Suppressor macrophage treated with lipopolysaccharide for 1 hour (primary cell): Measurements from ENCODE around the gene TMED1.
A peak's percentile ranks its signal among the peaks of the same experiment; 100 is the strongest.
"Not testable (repeated sequence)": the region's sequence is repeated elsewhere in the genome, so short reads cannot be mapped to it uniquely, and the experiment has no call there.

Experiments used
- DNase-seq, 3 donors: peaks; one replicate each; pipeline ENCODE4 v3.0.0-alpha.2; 2020 to 2022

Gene TMED1, protein sequence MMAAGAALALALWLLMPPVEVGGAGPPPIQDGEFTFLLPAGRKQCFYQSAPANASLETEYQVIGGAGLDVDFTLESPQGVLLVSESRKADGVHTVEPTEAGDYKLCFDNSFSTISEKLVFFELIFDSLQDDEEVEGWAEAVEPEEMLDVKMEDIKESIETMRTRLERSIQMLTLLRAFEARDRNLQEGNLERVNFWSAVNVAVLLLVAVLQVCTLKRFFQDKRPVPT

DNA sequence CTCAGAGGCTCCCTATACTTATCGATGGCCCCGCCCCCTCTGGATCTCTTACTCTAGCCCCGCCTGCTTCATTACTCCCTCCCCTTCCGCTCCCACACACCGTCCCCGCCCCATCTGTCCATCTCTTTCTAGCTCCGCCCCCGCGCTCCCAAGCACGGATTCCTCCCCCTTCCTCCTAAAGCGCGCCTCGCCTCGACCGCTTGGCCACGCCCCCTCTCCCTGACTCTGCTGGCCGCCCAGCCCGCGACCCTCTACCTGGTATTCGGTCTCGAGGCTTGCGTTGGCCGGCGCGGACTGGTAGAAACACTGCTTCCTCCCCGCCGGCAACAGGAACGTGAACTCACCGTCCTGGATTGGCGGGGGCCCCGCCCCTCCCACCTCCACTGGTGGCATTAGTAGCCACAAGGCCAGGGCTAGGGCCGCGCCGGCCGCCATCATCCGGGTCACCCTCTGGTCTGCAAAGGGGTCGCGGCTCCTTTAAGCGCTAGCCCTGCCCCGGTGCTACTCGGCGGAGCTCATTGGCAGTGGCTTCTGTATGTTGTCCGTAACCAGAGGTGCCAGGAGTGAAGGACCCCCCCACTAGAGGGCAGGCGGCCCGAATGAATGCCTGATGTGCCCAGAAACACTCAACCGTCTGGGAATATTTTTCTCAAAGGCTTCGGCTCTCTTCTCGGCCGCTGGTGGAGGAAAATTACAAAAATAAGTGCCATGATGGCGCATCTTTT is at the start of gene TMED1:
TSS of gene TMED1 (minus strand) at position 459 of the 725 bp plus-strand sequence. CDS start at position 438, 21 bp downstream.
- peak; percentile 99 to 100 (median 100) for DNase-seq

DNA sequence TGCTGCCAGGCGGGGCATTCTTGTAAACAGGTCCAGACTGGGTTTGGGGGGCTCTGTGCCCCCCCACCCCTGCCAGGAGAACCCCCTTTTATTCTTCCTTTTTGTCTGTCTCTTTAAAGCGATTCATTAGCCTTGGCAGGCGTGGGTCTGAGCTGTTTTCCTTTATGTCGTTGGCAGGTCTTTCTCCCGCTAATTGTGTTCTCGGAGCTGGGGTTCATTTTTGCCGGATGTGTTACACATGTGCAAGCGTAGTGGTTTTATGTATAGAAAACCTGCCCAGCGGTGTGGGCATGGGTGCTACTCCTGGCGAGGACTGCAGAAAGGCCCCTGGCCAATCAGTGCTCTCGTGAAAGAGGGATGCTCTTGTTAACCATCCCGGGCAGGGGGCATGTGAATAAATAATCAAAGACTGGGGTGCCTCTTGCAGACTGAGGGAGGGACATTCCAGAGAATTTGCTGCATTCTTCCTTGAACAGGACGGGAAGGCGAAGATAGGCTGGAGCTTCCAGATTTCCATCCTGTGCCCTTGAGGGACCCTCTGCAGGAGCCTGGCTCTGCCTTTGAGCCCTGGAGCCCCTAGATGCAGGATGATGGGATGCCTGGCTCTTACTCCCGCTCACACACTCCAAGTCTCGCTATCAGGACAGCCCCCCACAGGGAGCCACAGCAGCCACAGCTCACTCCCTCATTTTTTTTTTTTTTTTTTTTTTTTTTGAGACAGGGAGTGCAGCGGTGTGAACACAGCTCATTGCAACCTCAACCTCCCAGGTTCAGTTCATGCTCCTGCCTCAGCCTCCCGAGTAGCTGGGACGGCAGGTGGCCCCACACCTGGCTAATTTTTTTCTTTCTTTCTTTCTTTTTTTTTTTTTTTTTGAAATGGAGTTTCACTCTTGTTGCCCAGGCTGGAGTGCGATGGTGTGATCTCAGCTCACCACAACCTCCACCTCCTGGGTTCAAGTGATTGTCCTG is 49.5 kb upstream of the TMED1 start:
- no peak for DNase-seq

DNA sequence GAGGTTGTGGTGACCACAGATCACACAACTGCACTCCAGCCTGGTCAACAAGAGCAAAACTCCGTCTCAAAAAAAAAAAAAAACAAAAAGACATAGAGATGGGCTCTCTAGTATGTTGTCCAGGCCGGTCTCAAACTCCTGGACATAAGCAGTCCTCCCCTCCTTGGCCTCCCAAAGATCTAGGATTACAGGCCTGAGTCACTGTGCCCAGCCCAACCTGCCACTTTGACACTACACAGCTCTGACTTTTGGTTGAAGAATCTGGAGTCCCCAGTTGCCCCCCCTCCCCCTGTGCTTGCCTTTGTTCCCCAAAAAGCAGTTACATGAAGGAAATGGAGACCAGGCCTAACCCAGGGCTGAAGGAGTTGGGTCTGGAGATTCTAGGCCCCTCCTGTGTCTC is 48.3 kb upstream of the TMED1 start:
- DNase-seq, result peak; percentile 35 to 49 (median 46)

DNA sequence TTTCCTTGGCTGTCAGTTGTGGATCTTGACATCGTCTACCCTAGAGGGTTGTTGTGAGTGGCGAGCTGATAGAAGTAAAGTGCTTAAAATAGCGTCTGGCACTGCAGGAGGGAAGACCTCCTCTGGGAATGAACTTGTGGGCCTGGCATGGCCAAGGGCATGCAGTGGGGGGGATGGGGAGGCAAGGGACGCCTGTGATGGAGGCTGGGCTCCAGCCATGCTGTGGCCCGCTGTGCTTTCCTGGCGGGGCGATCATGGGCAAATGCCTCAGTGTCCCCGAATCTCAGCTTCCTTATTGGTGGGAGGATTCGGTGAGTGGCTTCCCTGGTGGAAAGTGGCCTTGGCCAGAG is 46.1 kb upstream of the TMED1 start:
- DNase-seq, result no peak

DNA sequence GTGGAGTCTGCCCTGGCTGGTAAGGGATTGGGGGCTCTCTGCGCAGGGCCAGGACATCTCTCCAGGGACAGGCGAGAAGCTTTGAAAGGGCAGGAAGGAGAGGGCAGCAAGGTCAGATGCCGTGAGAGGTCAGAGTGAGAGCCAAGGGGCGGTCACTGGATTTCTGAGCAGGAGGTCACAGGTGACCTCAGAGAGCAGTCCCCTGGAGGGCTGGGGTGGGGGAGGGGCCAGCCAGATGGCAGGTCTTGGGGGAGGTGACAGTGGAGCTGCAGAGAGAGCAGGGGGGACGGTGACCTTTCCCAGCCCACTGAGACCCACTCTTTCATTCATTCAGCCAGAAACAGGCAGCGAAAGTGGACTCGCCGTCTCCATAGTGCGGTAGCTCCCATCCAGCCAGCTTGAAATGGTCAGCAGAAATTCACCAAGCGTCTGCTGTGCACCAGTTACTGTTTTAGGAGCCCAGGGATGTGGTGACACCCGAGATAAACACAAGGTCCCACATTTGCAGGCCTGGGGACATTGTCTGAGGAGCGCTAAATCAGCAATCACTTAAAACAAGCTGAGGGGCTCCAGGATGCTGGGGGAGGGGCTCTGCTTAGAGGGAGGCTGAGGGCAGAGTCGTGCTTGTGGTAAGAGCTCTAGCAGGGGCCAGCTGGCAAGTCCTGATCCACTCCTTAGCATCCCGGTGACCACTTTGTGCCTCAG is 45.5 kb upstream of the TMED1 start:
- no peak for DNase-seq

DNA sequence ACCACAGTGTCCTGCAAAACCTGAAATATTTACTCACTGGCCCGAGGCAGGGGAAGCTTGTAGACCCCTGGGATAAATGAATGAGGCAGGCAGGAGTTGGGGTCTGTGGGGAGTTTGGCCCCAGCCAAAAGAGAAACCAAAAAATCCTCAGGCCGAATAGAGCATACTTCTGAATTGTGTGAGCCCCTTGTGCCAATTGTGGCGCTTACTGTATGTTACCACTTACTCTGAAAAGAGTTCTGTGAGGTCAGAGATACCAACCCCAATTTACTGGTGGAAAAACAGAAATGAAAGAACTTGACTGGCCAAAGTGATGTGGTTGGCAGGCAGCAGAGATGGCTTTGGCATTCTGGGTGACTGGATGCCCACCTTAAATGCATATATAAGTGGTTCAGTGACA is 42.2 kb upstream of the TMED1 start:
- no peak for DNase-seq

DNA sequence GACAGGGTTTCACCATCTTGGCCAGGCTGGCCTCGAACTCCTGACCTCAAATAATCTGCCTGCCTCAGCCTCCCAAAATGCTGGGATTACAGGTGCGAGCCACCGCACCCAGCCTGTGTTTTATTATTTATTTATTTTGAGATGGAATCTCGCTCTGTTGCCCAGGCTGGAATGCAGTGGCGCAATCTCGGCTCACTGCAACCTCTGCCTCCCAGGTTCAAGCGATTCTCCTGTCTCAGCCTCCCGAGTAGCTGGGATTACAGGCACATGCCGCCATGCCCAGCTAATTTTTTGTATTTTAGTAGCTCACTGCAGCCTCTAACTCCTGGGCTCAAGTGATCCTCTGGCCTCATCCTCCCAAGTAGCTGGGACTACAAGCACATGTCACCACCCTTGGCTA is 41.6 kb upstream of the TMED1 start:
- not testable (repeated sequence) for DNase-seq

DNA sequence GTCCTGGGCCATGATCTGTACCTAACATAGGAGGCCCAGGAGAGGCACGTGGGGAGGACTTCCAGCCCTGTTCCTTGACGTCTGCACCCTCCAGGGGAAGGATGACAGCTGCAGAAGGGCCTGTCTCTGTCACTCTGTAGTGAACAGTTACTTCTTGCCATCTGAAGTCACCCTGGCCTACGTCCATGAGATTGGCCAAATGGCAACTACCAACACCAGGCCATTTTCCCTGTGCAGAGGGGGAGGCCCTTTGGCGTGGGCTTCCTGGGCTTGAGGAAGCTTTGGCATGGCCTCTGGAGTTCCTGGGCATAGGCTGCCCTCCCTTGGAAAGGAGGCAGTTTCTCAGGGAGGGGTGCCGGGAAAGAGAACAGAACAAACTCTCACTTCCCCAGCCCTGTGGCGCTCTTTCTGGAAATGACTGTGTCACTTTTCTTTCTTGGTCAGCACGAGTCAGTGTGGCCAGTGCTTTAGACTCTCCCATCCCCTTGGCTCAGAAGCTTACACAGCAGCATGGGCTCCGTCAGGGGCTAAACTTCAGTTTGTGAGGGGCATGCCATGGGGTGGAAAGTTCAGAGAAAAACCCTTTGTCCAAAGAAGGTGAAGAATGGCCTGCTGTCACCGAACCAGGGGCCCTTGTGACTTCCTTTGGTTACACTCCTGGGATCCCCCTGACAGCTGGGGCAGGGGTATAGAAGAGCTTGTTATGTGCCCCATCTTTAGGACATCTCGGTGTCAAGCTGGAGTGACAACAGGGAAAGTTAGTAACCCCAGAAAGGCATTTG is 40.6 kb upstream of the TMED1 start:
- DNase-seq, result peak; percentile 82 to 93 (median 86)

DNA sequence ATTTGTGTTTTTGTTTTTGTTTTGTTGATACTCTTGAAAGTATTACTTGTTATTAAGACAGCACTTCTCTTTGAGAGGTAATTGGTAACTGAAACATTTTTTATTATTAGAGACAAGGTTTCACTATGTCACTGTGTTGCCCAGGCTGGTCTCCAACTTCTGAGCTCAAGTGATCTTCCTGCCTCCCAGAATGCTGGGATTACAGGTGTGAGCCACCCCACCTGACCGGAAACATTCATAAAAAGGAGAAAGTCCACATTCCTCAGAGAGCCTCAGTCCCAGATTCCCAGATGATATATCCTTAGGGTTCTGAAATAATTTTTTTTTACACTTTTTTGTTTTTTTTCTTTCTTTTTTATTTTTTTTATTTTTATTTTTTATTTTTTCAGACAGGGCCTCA is 38.0 kb upstream of the TMED1 start:
- no peak for DNase-seq

DNA sequence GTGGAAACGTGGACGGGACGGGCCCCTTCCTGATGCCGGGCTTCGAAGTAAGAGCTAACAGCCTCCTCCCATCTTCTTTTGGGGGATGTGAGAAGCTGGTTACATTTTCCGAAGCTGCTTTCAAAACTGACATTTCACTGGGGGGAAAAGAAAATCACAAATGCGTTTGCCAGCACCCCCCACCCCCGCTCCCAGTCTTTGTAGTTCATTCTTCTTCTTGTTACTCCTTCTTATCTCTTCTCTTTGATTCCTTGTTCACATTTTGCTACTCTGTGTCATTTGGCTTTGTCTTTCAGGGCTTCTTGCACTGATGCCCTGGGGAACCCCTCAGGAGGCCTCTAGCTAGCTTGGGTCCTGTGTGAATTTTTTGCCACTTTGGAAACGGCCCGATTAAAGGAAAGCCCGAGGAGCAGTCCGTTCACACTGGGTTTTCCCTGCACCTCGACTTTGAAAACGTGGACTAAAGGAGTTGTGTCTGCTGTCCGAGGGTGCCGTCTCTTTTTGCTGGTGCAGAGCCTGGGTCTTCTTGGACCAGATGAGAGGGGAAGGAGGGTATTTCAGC is 36.6 kb upstream of the TMED1 start:
- no peak for DNase-seq

DNA sequence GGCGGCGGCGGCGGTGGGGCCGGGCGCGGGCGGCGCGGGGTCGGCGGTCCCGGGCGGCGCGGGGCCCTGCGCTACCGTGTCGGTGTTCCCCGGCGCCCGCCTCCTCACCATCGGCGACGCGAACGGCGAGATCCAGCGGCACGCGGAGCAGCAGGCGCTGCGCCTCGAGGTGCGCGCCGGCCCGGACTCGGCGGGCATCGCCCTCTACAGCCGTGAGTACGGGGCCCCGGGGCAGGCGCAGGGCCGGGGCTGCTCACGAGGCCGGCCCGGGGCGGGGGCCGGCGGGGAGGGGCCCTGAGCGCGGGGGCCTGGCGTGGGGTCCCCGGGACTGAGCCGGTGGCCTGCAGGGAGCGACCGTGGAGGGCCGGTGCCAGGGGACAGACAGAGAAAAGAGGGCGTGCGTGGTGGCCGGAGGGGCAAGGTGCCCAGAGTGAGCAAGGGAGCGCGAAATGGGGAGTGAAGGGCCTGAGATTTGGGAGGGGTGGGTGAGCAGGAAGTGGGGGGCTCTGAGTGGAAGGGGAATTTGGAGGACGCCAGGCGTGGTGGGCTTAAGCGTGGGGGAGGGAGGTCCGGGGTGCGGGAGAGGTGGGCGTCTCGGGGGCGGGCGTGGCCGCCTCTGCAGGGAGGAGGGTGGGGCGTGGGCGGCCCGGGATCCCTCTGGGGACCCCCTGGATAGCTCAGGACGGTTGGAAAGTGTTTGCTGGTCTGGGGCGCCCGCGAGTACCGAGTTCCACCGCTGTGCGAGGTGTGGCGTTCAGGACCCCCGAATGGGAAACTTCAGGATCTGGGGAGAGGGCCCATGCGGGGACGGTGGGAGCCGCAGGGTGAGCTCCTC is 35.9 kb upstream of the TMED1 start:
- DNase-seq, result peak; percentile 34 to 65 (median 41)

DNA sequence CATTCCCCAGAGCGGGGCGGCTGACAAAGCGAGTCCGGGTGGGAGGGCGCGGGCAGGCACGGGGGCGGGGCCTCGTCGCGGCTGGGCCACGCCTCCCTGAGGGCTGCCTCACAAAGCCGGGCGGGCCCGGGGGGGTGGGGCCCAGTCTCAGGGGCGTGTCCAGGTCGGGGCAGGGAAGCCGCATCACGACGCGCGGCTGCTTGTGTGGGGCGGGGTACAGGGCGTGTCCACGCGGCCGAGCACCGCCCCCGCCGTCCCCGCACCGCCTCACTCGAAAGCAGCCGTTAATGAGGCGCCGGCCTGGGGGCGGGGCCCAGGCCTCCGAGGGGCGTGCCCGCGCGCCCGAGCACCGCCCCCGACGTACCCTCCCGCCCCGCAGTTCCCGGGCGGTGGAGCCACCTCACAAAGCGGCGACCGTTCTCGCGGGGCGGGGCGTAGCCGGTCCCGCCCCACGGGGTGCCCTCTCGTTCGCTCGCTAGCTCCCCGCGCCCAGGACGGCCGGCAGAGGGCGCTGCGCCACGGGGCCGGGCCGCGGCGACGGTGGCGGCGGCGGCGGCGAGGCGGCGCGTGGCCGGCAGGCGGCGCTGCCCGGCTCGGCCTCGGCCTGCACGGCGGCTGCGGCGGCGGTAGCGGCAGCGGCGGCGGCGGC is 35.1 kb upstream of the TMED1 start, which contains the start of gene CARM1:
TSS of gene CARM1 (plus strand) at position 599 of the 649 bp plus-strand sequence. CDS start 150 bp downstream, outside the sequence.
- DNase-seq, result peak; percentile 98 to 100 (median 99)

DNA sequence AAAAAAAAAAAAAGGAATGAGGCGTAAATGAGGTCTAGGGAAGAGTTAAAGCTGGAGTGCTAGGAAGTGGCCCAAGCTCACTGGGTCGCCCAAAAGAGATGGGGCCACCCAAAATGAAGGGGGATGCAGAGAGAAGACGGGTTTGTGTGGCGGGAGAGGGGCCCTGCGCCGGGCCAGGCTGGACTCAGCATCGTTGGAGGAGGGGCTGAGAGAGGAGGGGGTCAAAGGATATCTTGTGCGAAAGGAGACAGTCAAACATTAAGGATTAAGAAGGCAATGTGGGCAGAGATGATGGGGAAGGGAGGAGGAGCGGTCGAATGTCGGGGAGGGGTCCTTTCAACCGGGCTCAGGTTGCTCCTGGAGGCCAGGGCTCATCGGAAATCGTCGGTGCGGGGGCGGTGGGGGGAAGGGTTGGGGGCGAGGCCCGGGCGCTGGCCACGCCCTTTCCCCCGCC is 34.5 kb upstream of the TMED1 start:
- DNase-seq, result no peak

DNA sequence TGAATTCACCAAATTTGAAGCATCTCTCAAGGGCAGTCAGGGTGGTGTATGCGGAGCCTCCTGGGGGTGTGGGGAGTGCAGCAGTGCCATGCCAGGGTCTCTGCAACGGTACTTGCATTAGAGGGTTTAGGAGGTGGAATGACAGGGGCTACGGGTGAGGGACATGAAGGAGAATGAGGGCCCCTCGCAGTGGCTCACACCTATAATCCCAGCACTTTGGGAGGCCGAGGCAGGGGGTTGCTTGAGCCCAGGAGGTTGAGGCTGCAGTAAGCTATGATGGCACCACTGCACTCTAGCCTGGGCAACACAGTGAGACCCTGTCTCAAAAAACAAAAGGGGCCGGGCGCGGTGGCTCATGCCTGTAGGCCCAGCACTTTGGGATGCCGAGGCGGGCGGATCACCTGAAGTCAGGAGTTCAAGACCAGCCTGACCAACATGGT is 33.9 kb upstream of the TMED1 start:
- not testable (repeated sequence) for DNase-seq

DNA sequence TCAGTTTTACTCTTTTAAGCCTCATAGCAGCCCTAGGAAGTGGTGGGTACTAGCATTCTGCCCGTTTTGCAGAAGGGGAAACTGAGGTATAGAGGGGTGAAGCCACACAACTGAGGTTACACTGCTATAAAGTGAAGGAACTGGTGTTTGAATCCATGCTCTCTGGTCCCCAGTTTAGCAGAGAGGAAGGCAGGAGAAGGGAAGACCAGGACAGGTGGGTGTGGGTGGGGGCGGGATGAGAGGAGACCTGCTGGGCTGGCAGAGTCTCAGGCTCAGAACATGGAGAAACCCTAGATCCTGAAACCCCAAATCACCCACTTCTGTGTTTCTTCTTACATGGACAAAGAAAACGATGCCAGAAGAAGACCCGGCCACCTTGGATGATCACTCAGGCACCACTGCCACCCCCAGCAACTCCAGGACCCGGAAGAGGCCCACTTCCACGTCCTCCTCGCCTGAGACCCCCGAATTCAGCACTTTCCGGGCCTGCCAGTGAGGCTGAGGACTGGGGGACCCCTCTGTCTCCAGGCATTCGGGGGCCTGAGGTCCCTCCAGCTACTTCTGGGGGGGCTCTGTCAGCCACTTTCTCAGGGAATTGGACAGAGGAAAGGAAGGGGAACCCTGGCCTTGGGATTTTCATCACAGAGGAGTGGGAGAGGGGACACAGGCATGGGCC is 33.0 kb upstream of the TMED1 start:
- no peak for DNase-seq

DNA sequence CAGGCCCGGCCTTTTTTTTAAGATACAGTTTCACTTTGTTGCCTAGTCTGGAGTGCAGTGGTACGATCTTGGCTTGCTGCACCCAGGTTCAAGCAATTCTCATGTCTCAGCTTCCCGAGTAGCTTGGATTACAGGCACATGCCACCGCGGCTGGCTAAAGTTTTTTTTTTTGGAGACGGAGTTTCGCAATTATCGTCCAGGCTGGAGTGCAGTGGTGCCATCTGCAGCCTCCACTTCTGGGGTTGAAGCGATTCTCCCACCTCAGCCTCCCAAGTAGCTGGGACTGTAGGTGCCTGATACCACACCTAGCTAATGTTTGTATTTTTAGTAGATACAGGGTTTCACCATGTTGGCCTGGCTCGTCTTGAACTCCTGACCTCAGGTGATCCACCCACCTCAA is 30.5 kb upstream of the TMED1 start:
- no peak for DNase-seq

DNA sequence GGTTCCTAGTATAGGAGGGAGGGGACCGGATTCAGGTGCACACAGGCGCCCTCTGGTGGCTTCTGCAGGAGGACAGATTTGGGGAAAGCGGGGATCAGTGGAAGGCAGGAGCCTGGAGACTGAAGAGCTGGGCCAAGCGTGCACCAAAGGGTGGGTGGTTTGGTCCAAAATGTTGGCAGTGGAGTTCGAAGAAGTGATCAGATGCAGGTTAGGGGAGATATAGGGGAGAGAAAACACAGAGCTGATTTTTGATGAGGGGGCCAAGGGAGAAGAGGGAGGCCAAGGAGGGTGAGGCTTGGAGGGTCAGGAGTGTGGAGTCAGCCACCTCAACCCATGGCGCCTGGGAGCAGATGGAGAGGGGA is 28.5 kb upstream of the TMED1 start:
- peak; percentile 81 to 90 (median 84) for DNase-seq

DNA sequence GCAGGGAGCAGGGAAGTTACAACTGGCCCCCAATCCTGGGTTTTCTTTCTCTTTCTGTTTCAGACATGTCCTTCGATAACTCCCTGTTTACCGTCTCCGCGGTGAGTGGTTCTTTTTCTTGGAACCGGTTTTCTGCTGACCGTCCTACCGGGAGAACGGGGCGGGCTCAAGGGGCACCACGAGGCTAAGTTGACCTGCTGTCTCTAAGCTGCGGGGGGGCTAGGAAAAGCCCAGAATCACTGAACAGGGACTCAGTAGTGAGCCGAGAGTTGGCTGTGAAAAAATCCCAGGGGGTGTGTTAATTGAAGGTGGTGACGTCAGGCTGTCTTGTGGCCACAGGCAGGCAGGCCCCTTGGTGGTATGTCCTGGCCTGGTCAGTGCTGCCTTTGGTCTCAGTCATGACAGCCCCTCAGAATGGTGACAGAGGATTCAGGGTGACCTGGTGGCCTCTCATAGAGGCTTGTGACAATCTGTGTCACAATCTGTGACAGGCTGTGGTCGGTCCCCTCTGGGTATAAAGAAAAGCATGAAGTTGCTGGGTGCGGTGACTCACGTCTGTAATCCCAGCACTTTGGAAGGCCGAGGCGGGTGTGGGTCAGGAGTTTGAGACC is 27.2 kb upstream of the TMED1 start:
- peak; percentile 68 to 72 (median 70) for DNase-seq
